GM23338 (cell line): Measurements from ENCODE around the gene SVIL. TPM values are rescaled to one million over a fixed set of nuclear protein-coding genes. Genes with fewer than 3 reads are reported as not detected.
"Not testable (repeated sequence)": the region's sequence is repeated elsewhere in the genome, so short reads cannot be mapped to it uniquely, and the experiment has no call there.

Experiments
- ATAC-seq: fragments of 200-7000 bp; cut with Tn5 transposase; 3 replicates; pipeline ENCODE4 v1.9.1; 2020
- DNase-seq: peaks from one replicate; pipeline ENCODE4 v3.0.0-alpha.2; 2015; ENCODE audit warnings: low spot score
- H2AFZ ChIP-seq: fragments of 200-600 bp; sonication (generic); 2 replicates; pipeline ENCODE4 v1.8.0; 2016; ENCODE audit warnings: antibody characterized with exemption, mild to moderate bottlenecking, moderate library complexity
- H3F3A ChIP-seq: fragments of 200-600 bp; sonication (generic); replicated peaks from 2 replicates; pipeline ENCODE4 v1.8.0; 2017; ENCODE audit warnings: antibody characterized with exemption, mixed run types, low read depth
- H3K27ac ChIP-seq: fragments of 200-600 bp; sonication (generic); 2 replicates; pipeline ENCODE4 v1.6.1; 2016; ENCODE audit warnings: low read depth
- H3K27me3 ChIP-seq: fragments of 200-600 bp; sonication (generic); 2 replicates; pipeline ENCODE4 v1.8.0; 2016; ENCODE audit warnings: mild to moderate bottlenecking, mixed run types, moderate library complexity; ENCODE audit not compliant: insufficient read depth
- H3K36me3 ChIP-seq: fragments of 200-600 bp; sonication (generic); 2 replicates; pipeline ENCODE4 v1.8.0; 2016; ENCODE audit warnings: mild to moderate bottlenecking; ENCODE audit not compliant: insufficient read depth
- H3K4me1 ChIP-seq: fragments of 200-600 bp; sonication (generic); 2 replicates; pipeline ENCODE4 v1.8.0; 2016; ENCODE audit warnings: mild to moderate bottlenecking, moderate library complexity; ENCODE audit not compliant: insufficient read depth
- H3K4me2 ChIP-seq: fragments of 200-600 bp; sonication (generic); 2 replicates; pipeline ENCODE4 v1.7.1; 2017; ENCODE audit warnings: mixed run types
- H3K4me3 ChIP-seq: fragments of 200-600 bp; sonication (generic); 2 replicates; pipeline ENCODE4 v1.6.1; 2016; ENCODE audit warnings: mixed run types
- H3K79me2 ChIP-seq: fragments of 200-600 bp; sonication (generic); replicated peaks from 2 replicates; pipeline ENCODE4 v1.8.0; 2017; ENCODE audit warnings: mild to moderate bottlenecking; ENCODE audit not compliant: insufficient read depth
- H3K9me2 ChIP-seq: fragments of 200-600 bp; sonication (generic); 2 replicates; pipeline ENCODE4 v1.8.0; 2017; ENCODE audit not compliant: insufficient read depth
- H4K20me1 ChIP-seq: fragments of 200-600 bp; sonication (generic); replicated peaks from 2 replicates; pipeline ENCODE4 v1.8.0; 2017; ENCODE audit warnings: mild to moderate bottlenecking; ENCODE audit not compliant: insufficient read depth
- H3K27ac Mint-ChIP-seq: 2 replicates; pipeline ENCODE4 v1.8.0; 2020; ENCODE audit warnings: inconsistent platforms, mild to moderate bottlenecking, moderate library complexity, mixed read lengths
- H3K27me3 Mint-ChIP-seq: 3 replicates; pipeline ENCODE4 v1.8.0; 2022; ENCODE audit warnings: low read depth, mild to moderate bottlenecking, moderate library complexity, mixed read lengths, inconsistent platforms; ENCODE audit not compliant: insufficient read depth, poor library complexity
- H3K36me3 Mint-ChIP-seq: 3 replicates; pipeline ENCODE4 v1.8.0; 2021; ENCODE audit warnings: low read depth, mild to moderate bottlenecking, inconsistent platforms, moderate library complexity, mixed read lengths
- H3K4me1 Mint-ChIP-seq: 3 replicates; pipeline ENCODE4 v1.8.0; 2020; ENCODE audit warnings: mild to moderate bottlenecking, inconsistent platforms, mixed read lengths
- H3K4me3 Mint-ChIP-seq: 3 replicates; pipeline ENCODE4 v1.8.0; 2021; ENCODE audit warnings: moderate library complexity, mild to moderate bottlenecking, inconsistent platforms, mixed read lengths
- H3K9me3 Mint-ChIP-seq: 3 replicates; pipeline ENCODE4 v1.8.0; 2020; ENCODE audit warnings: moderate library complexity, mild to moderate bottlenecking, inconsistent platforms, mixed read lengths
- EZH2phosphoT487 ChIP-seq: fragments of 200-600 bp; sonication (generic); IDR thresholded peaks from one replicate; pipeline ENCODE4 v1.8.1; 2018; ENCODE audit warnings: antibody characterized with exemption; ENCODE audit not compliant: unreplicated experiment
- NANOG ChIP-seq: IDR thresholded peaks from 2 replicates; pipeline ENCODE4 v1.6.1; 2016; ENCODE audit warnings: antibody characterized with exemption, borderline replicate concordance
- POLR2AphosphoS5 ChIP-seq: IDR thresholded peaks from 2 replicates; pipeline ENCODE4 v1.6.1; 2016; ENCODE audit warnings: antibody characterized with exemption, low read depth
- ZNF114 ChIP-seq: fragments of 250-450 bp; sonication (Bioruptor Pico); IDR thresholded peaks from 2 replicates; pipeline ENCODE4 v1.5.0; 2020; ENCODE audit warnings: mild to moderate bottlenecking, moderate library complexity
- polyA plus RNA-seq: library from polyadenylated mRNA; unstranded; fragments of >200 nt; fragmentation: Nextera tagmentation; extraction: Ambion mirVana; gene quantifications from 2 replicates; pipeline ENCODE4 v1.2.1, GENCODE V29; 2016
- total RNA-seq: library from RNA; depleted of rRNA; stranded (reverse); fragments of >200 nt; shearing (Covaris generic); gene quantifications from 2 replicates; pipeline ENCODE4 v1.2.3, GENCODE V29; 2014
- TF ChIP-seq, protein P1 (sequence below), 2 experiments: fragments of 200-600 bp in 1 of 2; sonication (generic) in 1 of 2; conservative IDR thresholded peaks; 2 replicates each; pipeline versions ENCODE4 v1.5.1 to v1.6.1; 2016 to 2017; ENCODE audit warnings: antibody characterized with exemption in 2 of 2, low read depth in 2 of 2, mild to moderate bottlenecking in 2 of 2, moderate library complexity in 1 of 2
- TF ChIP-seq, protein P2 (sequence below): IDR thresholded peaks from one replicate; pipeline ENCODE4 v1.6.1; 2018; ENCODE audit warnings: antibody characterized with exemption; ENCODE audit not compliant: unreplicated experiment

The SVIL gene
- total and polyA plus RNA-seq, 2 experiments from 2014 or later = 8.8 to 34.9 TPM

DNA sequence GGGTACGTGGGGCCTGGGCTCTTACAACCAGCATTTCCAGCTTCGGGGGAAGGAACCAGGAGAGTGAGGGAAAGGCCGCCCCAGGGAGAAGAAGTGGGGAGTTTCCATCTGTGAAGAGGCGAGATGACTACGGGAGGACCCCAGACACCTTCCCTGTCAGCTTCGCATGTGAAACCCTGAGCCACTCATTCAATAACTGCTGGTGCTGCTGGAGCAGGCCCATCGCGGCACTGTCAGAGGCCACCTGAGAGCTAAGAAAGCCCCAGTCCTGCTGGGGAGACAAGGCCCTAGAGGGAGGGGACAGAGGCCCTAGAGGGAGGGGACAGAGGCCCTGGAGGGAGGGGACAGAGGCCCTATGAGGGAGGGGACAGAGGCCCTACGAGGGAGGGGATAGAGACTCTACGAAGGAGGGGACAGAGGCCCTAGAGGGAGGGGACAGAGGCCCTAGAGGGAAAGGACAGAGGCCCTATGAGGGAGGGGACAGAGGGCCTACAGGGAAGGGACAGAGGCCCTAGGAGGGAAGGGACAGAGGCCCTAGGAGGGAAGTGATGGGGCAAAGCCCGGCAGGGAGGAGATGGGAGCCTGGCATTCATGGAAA lies 128.3 kb downstream of the SVIL start:
- H3K27ac ChIP-seq, H3K4me1 ChIP-seq, H3K79me2 ChIP-seq, H3K4me3 Mint-ChIP-seq, H3K27me3 Mint-ChIP-seq, H3K27ac Mint-ChIP-seq, H3K4me3 ChIP-seq, H4K20me1 ChIP-seq, H3K4me2 ChIP-seq, H3K36me3 ChIP-seq, H2AFZ ChIP-seq, H3K4me1 Mint-ChIP-seq, H3K27me3 ChIP-seq, H3K9me2 ChIP-seq, H3F3A ChIP-seq, H3K9me3 Mint-ChIP-seq, H3K36me3 Mint-ChIP-seq: not testable (repeated sequence)
- peak; percentile 31 for DNase-seq
- ATAC-seq = peak; percentile 72

DNA sequence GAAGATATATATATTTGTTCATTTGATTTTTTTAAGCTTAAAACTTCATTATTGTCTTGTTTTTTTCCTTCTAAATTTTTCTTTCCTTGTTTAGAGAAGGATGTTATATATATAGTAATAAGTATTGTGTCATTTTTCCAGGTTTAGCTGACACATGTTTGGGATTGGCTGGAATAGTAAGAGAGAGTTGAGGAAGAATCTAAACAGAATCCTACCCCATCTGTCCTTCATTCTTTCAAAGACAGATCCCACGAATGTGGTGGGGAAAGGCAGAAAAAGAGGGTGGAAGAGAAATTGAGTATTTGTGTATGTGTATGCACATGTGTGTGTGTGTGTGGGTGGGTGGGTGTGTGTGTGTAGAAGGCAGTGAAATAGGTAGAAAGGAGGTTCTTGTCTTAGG lies 132.4 kb downstream of the SVIL start:
- no peak for TF ChIP-seq POLR2AphosphoS5
- TF ChIP-seq, protein P1, sequence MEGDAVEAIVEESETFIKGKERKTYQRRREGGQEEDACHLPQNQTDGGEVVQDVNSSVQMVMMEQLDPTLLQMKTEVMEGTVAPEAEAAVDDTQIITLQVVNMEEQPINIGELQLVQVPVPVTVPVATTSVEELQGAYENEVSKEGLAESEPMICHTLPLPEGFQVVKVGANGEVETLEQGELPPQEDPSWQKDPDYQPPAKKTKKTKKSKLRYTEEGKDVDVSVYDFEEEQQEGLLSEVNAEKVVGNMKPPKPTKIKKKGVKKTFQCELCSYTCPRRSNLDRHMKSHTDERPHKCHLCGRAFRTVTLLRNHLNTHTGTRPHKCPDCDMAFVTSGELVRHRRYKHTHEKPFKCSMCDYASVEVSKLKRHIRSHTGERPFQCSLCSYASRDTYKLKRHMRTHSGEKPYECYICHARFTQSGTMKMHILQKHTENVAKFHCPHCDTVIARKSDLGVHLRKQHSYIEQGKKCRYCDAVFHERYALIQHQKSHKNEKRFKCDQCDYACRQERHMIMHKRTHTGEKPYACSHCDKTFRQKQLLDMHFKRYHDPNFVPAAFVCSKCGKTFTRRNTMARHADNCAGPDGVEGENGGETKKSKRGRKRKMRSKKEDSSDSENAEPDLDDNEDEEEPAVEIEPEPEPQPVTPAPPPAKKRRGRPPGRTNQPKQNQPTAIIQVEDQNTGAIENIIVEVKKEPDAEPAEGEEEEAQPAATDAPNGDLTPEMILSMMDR (conservative IDR thresholded peaks at IDR 0.05; ENCODE audit: low read depth in 2 of 2) = no peak
- TF ChIP-seq EZH2phosphoT487 = no peak
- no peak for TF ChIP-seq ZNF114
- no peaks in the 10 kb centered on the region; the same call in 1 of the 2 replicates for H3K9me2 ChIP-seq
- no peaks in the 10 kb centered on the region for H3K79me2 ChIP-seq
- H3K27me3 ChIP-seq = no peaks in the 10 kb centered on the region
- H3K36me3 ChIP-seq = no peaks in the 10 kb centered on the region
- H3K36me3 Mint-ChIP-seq = no peaks in the 10 kb centered on the region
- H3F3A ChIP-seq = no peaks in the 10 kb centered on the region
- H4K20me1 ChIP-seq = no peaks in the 10 kb centered on the region
- DNase-seq = no peak
- H3K4me1 ChIP-seq = no peaks in the 10 kb centered on the region
- H3K27me3 Mint-ChIP-seq = peaks cover 1% of the 10 kb centered on the region
- ATAC-seq = no peak
- no peaks in the 10 kb centered on the region for H3K9me3 Mint-ChIP-seq
- peaks cover 3% of the 10 kb centered on the region; the same call in 2 of the 3 replicates for H3K4me1 Mint-ChIP-seq
- H3K4me2 ChIP-seq = no peak overlapping the region
- no peak overlapping the region for H3K27ac Mint-ChIP-seq
- no peak overlapping the region for H3K4me3 ChIP-seq
- H2AFZ ChIP-seq = no peak overlapping the region
- no peak overlapping the region for H3K27ac ChIP-seq
- H3K4me3 Mint-ChIP-seq = no peak overlapping the region

DNA sequence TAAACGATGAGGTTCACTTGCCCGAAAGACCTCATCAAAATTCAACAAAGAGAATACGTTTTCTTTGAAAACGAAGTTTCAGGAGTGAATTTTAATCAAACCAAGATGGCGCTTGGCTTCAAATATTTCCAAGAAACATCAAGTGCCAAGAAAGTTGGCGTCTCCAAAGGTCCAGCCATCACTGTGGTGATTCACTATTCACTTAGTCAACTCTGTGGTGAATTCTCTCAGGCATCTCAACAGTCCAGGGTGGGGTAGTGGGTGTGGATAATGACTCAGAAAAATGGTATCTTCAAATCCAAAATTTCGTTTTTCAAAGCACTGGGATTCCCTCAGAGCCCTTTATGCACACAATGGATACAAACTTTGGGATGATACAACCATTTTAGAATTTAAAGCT lies 133.1 kb downstream of the SVIL start:
- no peak overlapping the region for H2AFZ ChIP-seq
- TF ChIP-seq, protein P2, sequence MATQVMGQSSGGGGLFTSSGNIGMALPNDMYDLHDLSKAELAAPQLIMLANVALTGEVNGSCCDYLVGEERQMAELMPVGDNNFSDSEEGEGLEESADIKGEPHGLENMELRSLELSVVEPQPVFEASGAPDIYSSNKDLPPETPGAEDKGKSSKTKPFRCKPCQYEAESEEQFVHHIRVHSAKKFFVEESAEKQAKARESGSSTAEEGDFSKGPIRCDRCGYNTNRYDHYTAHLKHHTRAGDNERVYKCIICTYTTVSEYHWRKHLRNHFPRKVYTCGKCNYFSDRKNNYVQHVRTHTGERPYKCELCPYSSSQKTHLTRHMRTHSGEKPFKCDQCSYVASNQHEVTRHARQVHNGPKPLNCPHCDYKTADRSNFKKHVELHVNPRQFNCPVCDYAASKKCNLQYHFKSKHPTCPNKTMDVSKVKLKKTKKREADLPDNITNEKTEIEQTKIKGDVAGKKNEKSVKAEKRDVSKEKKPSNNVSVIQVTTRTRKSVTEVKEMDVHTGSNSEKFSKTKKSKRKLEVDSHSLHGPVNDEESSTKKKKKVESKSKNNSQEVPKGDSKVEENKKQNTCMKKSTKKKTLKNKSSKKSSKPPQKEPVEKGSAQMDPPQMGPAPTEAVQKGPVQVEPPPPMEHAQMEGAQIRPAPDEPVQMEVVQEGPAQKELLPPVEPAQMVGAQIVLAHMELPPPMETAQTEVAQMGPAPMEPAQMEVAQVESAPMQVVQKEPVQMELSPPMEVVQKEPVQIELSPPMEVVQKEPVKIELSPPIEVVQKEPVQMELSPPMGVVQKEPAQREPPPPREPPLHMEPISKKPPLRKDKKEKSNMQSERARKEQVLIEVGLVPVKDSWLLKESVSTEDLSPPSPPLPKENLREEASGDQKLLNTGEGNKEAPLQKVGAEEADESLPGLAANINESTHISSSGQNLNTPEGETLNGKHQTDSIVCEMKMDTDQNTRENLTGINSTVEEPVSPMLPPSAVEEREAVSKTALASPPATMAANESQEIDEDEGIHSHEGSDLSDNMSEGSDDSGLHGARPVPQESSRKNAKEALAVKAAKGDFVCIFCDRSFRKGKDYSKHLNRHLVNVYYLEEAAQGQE = no peak
- no peak for TF ChIP-seq POLR2AphosphoS5
- no peak for TF ChIP-seq ZNF114
- TF ChIP-seq EZH2phosphoT487 = no peak
- no peak for TF ChIP-seq NANOG
- H3K9me2 ChIP-seq = no peaks in the 10 kb centered on the region; the same call in 1 of the 2 replicates
- H3K27me3 ChIP-seq = no peaks in the 10 kb centered on the region
- Mint-ChIP-seq H3K4me1 (peaks cover 9% of the 10 kb centered on the region; the same call in 2 of the 3 replicates), H3K27ac (no peak overlapping the region), H3K4me3 (no peak overlapping the region), H3K9me3 (no peaks in the 10 kb centered on the region), H3K36me3 (no peaks in the 10 kb centered on the region), H3K27me3 (peaks cover 1% of the 10 kb centered on the region)
- 0 out of 2 replicates have a peak, but pooled peaks cover 6% of the 10 kb centered on the region for H3K4me1 ChIP-seq
- no peaks in the 10 kb centered on the region for H3K79me2 ChIP-seq
- no peak overlapping the region for H3K4me3 ChIP-seq
- H4K20me1 ChIP-seq = no peaks in the 10 kb centered on the region
- H3K36me3 ChIP-seq = no peaks in the 10 kb centered on the region
- H3F3A ChIP-seq = no peaks in the 10 kb centered on the region
- H3K27ac ChIP-seq = no peak overlapping the region
- DNase-seq (no peak), ATAC-seq (no peak)
- no peak overlapping the region for H3K4me2 ChIP-seq
